HepG2 (cell line): ENCODE data around the gene NGDN. TPM values are rescaled to one million over a fixed set of nuclear protein-coding genes. Genes with fewer than 3 reads are reported as not detected.

ENCODE experiments used
- ATAC-seq: fragments of 200-7000 bp; cut with Tn5 transposase; 3 replicates; pipeline ENCODE4 v1.9.1; 2020; ENCODE audit warnings: mild to moderate bottlenecking, moderate library complexity
- BruUV-seq: library from RNA; stranded (reverse); fragments of 400-500 nt; replicated peaks from 2 replicates; lab custom pipeline; 2021; lab: Mats Ljungman, UMichigan
- CTCF ChIA-PET: fragments of 300-600 bp; formaldehyde crosslinking; extraction: SDS; loops from one replicate; lab custom pipeline; 2021; ENCODE audit warnings: low total read pairs, inconsistent platforms, low intra/inter-chr PET ratio; lab: Yijun Ruan, JAX
- POLR2A ChIA-PET: fragments of 350-600 bp; sonication (Branson Sonifier 250); formaldehyde crosslinking; loops from one replicate; lab custom pipeline; 2020; ENCODE audit warnings: antibody characterized with exemption, inconsistent platforms; lab: Yijun Ruan, JAX
- DNase-seq: peaks from one replicate; pipeline ENCODE4 v3.0.0-alpha.2; 2015; ENCODE audit warnings: low spot score
- FAIRE-seq: peaks from 3 replicates; lab custom pipeline; 2011; peaks lifted over from hg19 to GRCh38; lab: Jason Lieb, UNC
- H2AFZ ChIP-seq: one replicate; pipeline ENCODE4 v1.6.1; 2011; ENCODE audit warnings: low read length, inconsistent platforms
- H3K27ac ChIP-seq: fragments of 300-600 bp; 3 replicates; pipeline ENCODE4 v1.8.0; 2011; ENCODE audit warnings: mixed run types, mild to moderate bottlenecking, mixed read lengths, low read length, inconsistent platforms; ENCODE audit not compliant: insufficient read depth; ENCODE audit errors: extremely low read length
- H3K27me3 ChIP-seq, 2 experiments: fragments of 200-600 bp in 1 of 2; 2 replicates in 1 of 2; 3 replicates in 1 of 2; pipeline versions ENCODE4 v1.6.0 to v1.8.0; 2011; ENCODE audit warnings: low read length in 2 of 2, mild to moderate bottlenecking in 2 of 2, moderate library complexity in 2 of 2, inconsistent platforms in 1 of 2; ENCODE audit not compliant: insufficient read depth in 2 of 2, control insufficient read depth in 1 of 2
- H3K36me3 ChIP-seq, 2 experiments: fragments of 200-600 bp in 1 of 2; replicated peaks in 1 of 2; 2 replicates in 1 of 2; 3 replicates in 1 of 2; pipeline versions ENCODE4 v1.5.1 to v1.8.0; 2011; ENCODE audit warnings: low read length in 2 of 2, inconsistent platforms in 1 of 2; ENCODE audit not compliant: insufficient read depth in 2 of 2, control insufficient read depth in 1 of 2
- H3K4me1 ChIP-seq: 2 replicates; pipeline ENCODE4 v1.5.1; 2012; ENCODE audit warnings: low read length, inconsistent platforms; ENCODE audit not compliant: insufficient read depth
- H3K4me2 ChIP-seq: 2 replicates; pipeline ENCODE4 v1.6.0; 2011; ENCODE audit warnings: low read depth, low read length, inconsistent platforms
- H3K4me3 ChIP-seq, 3 experiments: fragments of 200-600 bp in 1 of 3; sonication (generic), shearing (Covaris generic) in 1 of 3; replicated peaks in 1 of 3; 2 replicates each; pipeline ENCODE4 v1.5.1; 2011 to 2016; ENCODE audit warnings: low read length in 3 of 3, inconsistent platforms in 2 of 3, low read depth in 2 of 3, mild to moderate bottlenecking in 2 of 3, control low read depth in 1 of 3, mixed read lengths in 1 of 3; ENCODE audit not compliant: insufficient read depth in 1 of 3
- H3K79me2 ChIP-seq: one replicate; pipeline ENCODE4 v1.6.1; 2011; ENCODE audit warnings: low read length, inconsistent platforms; ENCODE audit not compliant: insufficient read depth
- H3K9ac ChIP-seq: 2 replicates; pipeline ENCODE4 v1.6.0; 2011; ENCODE audit warnings: mild to moderate bottlenecking, low read depth, low read length, inconsistent platforms; ENCODE audit not compliant: insufficient read depth
- H3K9me3 ChIP-seq: 2 replicates; pipeline ENCODE4 v1.5.1; 2012; ENCODE audit warnings: mild to moderate bottlenecking, low read length
- H4K20me1 ChIP-seq: 2 replicates; pipeline ENCODE4 v1.6.0; 2011; ENCODE audit warnings: inconsistent platforms, mild to moderate bottlenecking, low read length, moderate library complexity; ENCODE audit not compliant: insufficient read depth
- CREM ChIP-seq, 2 experiments: sonication (generic) in 1 of 2; formaldehyde crosslinking in 1 of 2; IDR thresholded peaks; 2 replicates each; pipeline versions ENCODE4 v1.4.0 to v1.6.1; 2016 to 2020; ENCODE audit warnings: antibody characterized with exemption in 1 of 2, mild to moderate bottlenecking in 1 of 2, missing genetic modification reagents in 1 of 2
- FOXK2 ChIP-seq: fragments of 450-650 bp; IDR thresholded peaks from 2 replicates; pipeline ENCODE4 v1.6.1; 2016
- GLMP ChIP-seq: sonication (generic); formaldehyde crosslinking; IDR thresholded peaks from 2 replicates; pipeline ENCODE4 v1.9.0; 2021; ENCODE audit warnings: missing genetic modification reagents, mild to moderate bottlenecking, borderline replicate concordance
- HINFP ChIP-seq: sonication (generic); formaldehyde crosslinking; IDR thresholded peaks from 2 replicates; pipeline ENCODE4 v1.4.0; 2020; ENCODE audit warnings: low read depth, mild to moderate bottlenecking, missing genetic modification reagents
- KIAA2018 ChIP-seq: sonication (generic); formaldehyde crosslinking; IDR thresholded peaks from 2 replicates; pipeline ENCODE4 v1.5.0; 2020; ENCODE audit warnings: mild to moderate bottlenecking, missing genetic modification reagents, borderline replicate concordance
- MIXL1 ChIP-seq: IDR thresholded peaks from 2 replicates; pipeline ENCODE4 v1.6.1; 2016
- NR2F2 ChIP-seq: IDR thresholded peaks from 2 replicates; pipeline ENCODE4 v1.6.1; 2012; ENCODE audit warnings: low read depth, inconsistent platforms, borderline replicate concordance
- STAG1 ChIP-seq: sonication (generic); formaldehyde crosslinking; IDR thresholded peaks from 2 replicates; pipeline ENCODE4 v1.4.0; 2020; ENCODE audit warnings: missing genetic modification reagents
- ZBTB1 ChIP-seq: sonication (generic); formaldehyde crosslinking; IDR thresholded peaks from 2 replicates; pipeline ENCODE4 v1.4.0; 2020; ENCODE audit warnings: missing genetic modification reagents, borderline replicate concordance
- ZNF556 ChIP-seq: sonication (generic); formaldehyde crosslinking; IDR thresholded peaks from 2 replicates; pipeline ENCODE4 v1.4.0; 2020; ENCODE audit warnings: mild to moderate bottlenecking, missing genetic modification reagents, borderline replicate concordance
- WGBS: methylation state at CpG from one replicate; pipeline ENCODE4 v1.1.6; 2017; ENCODE audit warnings: low lambda C conversion rate; 5-methylcytosine and 5-hydroxymethylcytosine counted together
- in situ Hi-C: cut with HindIII; loops from 2 replicates; pipeline ENCODE4 v1.10.0; 2017; ENCODE audit warnings: low pct_unique_long_range_greater_than_20kb; ENCODE audit not compliant: extremely low pct_ligation_motif_present
- intact Hi-C: fragments of 100-400 bp; cut with micrococcal nuclease; formaldehyde crosslinking; loops from one replicate; pipeline ENCODE4 v1.10.0; 2022; ENCODE audit not compliant: unreplicated experiment
- polyA plus RNA-seq, 8 experiments: library from polyadenylated mRNA; depleted of rRNA in 3 of 8; stranded (reverse) in 7 of 8; unstranded in 1 of 8; fragments of >200 nt; fragmentation: Illumina TruSeq in 4 of 8; extraction: Trizol in 4 of 8; gene quantifications; 2 replicates each; pipeline versions ENCODE4 v1.2.1 to v1.2.3, GENCODE V29; 2011 to 2016; ENCODE audit warnings: low read depth in 4 of 8, missing spikeins in 1 of 8, mixed read lengths in 1 of 8; ENCODE audit not compliant: insufficient read depth in 1 of 8
- total RNA-seq, 5 experiments: library from RNA; depleted of rRNA; stranded (reverse); fragments of >200 nt; fragmentation: Illumina TruSeq; extraction: Trizol; gene quantifications; 2 replicates each; pipeline ENCODE4 v1.2.3, GENCODE V29; 2016; ENCODE audit warnings: low read depth in 1 of 5

Gene NGDN
- total and polyA plus RNA-seq, 2 of the 13 experiments (the other 11 are each of a cell fraction or from before 2014, with no cell fraction given) = 154 to 216 TPM

- 56% methylated on average over 15 of the region's 15 CpGs for WGBS
- H2AFZ ChIP-seq = no peak overlapping the region
- H3K4me2 ChIP-seq = peak overlapping the region; percentile 78
- ChIA-PET POLR2A (interaction anchor here (0.8 to 2.4 kb wide), 8 partner anchors 11 to 342 kb away, joined by 3 to 26 read pairs (median 6); partner anchors contain the start of genes ACIN1, C14orf119, HOMEZ and NGDN), CTCF (no interaction called here)
- no TSS peak for BruUV-seq
- FAIRE-seq = peak; percentile 4
- no peaks in the 10 kb centered on the region for H3K9me3 ChIP-seq
- no peaks in the 10 kb centered on the region for H4K20me1 ChIP-seq
- in situ Hi-C loops = no loop called here
- H3K79me2 ChIP-seq = no peaks in the 10 kb centered on the region
- peak overlapping the region in 1 of 3 experiments; percentile 60; a peak in 2 of 6 replicates for H3K4me3 ChIP-seq
- ATAC-seq = peak; percentile 0; the same call in 2 of the 3 replicates
- intact Hi-C loops = no loop called here
- H3K27ac ChIP-seq = peak overlapping the region; percentile 22
- peaks cover 43% of the 10 kb centered on the region for H3K4me1 ChIP-seq
- no peak for DNase-seq
- no peaks in the 10 kb centered on the region for H3K36me3 ChIP-seq
- peaks cover 20 to 70% of the 10 kb centered on the region in 2 experiments for H3K27me3 ChIP-seq
- H3K9ac ChIP-seq = peak overlapping the region; percentile 19
- TF ChIP-seq STAG1 (CRISPR knock-in tag) (no peak), FOXK2 (no peak), MIXL1 (CRISPR knock-in tag) (no peak), CREM (IDR thresholded peaks at IDR 0.05) (no peak), CREM (CRISPR knock-in tag; IDR thresholded peaks at IDR 0.05) (no peak), GLMP (CRISPR knock-in tag) (no peak), ZNF556 (CRISPR knock-in tag) (0 out of 2 replicates have a peak, but pooled peaks have one; percentile 15), ZBTB1 (no peak), NR2F2 (no peak), HINFP (CRISPR knock-in tag) (no peak), KIAA2018 (CRISPR knock-in tag) (no peak)
Observed at GRCh38 chr14:23436327-23437132, 33.0 kb upstream of the NGDN start.
